A673 (cell line): Measurements from ENCODE around the gene MYO1D. TPM values are rescaled to one million over a fixed set of nuclear protein-coding genes. Genes with fewer than 3 reads are reported as not detected.

Experiments used
- BruUV-seq: library from RNA; stranded (reverse); fragments of 400-500 nt; replicated peaks from 2 replicates; lab custom pipeline; 2021; lab: Mats Ljungman, UMichigan
- CTCF ChIA-PET: fragments of 300-600 bp; sonication (Branson Sonifier 250); formaldehyde crosslinking; loops from one replicate; lab custom pipeline; 2022; ENCODE audit warnings: antibody characterized with exemption; lab: Charles Lee
- POLR2A ChIA-PET: fragments of 300-600 bp; sonication (Branson Sonifier 250); formaldehyde crosslinking; loops from one replicate; lab custom pipeline; 2022; ENCODE audit warnings: antibody characterized with exemption; ENCODE audit not compliant: low non-redundant PET; lab: Charles Lee
- DNase-seq: peaks from one replicate; pipeline ENCODE4 v3.0.0-alpha.2; 2015; ENCODE audit warnings: low spot score
- H3K27ac ChIP-seq: fragments of 200-600 bp; sonication (generic); 2 replicates; pipeline ENCODE4 v1.5.1; 2016; ENCODE audit warnings: mixed run types, low read depth, mild to moderate bottlenecking, mixed read lengths, antibody characterized with exemption, low read length; ENCODE audit not compliant: poor library complexity, severe bottlenecking
- H3K27me3 ChIP-seq: fragments of 200-600 bp; sonication (generic); replicated peaks from 2 replicates; pipeline ENCODE4 v1.6.1; 2017; ENCODE audit warnings: mixed run types, low read depth, mild to moderate bottlenecking, mixed read lengths, antibody characterized with exemption, low read length; ENCODE audit not compliant: insufficient read depth, poor library complexity
- H3K36me3 ChIP-seq: fragments of 200-600 bp; sonication (generic); 2 replicates; pipeline ENCODE4 v1.6.1; 2016; ENCODE audit warnings: mixed run types, mild to moderate bottlenecking, mixed read lengths, antibody characterized with exemption, low read length; ENCODE audit not compliant: insufficient read depth, poor library complexity, severe bottlenecking
- H3K4me1 ChIP-seq: fragments of 200-600 bp; sonication (generic); 2 replicates; pipeline ENCODE4 v1.6.1; 2017; ENCODE audit warnings: mixed run types, mild to moderate bottlenecking, mixed read lengths, antibody characterized with exemption, low read length; ENCODE audit not compliant: insufficient read depth, poor library complexity, severe bottlenecking
- H3K4me3 ChIP-seq: fragments of 200-600 bp; sonication (generic); 2 replicates; pipeline ENCODE4 v1.5.1; 2016; ENCODE audit warnings: low read depth, mixed run types, mild to moderate bottlenecking, mixed read lengths, low read length; ENCODE audit not compliant: poor library complexity, severe bottlenecking
- H3K9me3 ChIP-seq: fragments of 200-600 bp; sonication (generic); 2 replicates; pipeline ENCODE4 v1.6.1; 2016; ENCODE audit warnings: mixed run types, low read depth, mild to moderate bottlenecking, mixed read lengths, antibody characterized with exemption, low read length; ENCODE audit not compliant: poor library complexity, severe bottlenecking
- CTCF ChIP-seq: fragments of 300-800, 200-600 bp; sonication (generic); conservative IDR thresholded peaks from 2 replicates; pipeline ENCODE4 v1.5.1; 2017; ENCODE audit warnings: low read depth, mild to moderate bottlenecking, antibody characterized with exemption, low read length, moderate library complexity, mixed read lengths
- EZH2 ChIP-seq: fragments of 200-600 bp; sonication (generic); IDR thresholded peaks from 2 replicates; pipeline ENCODE4 v1.6.1; 2017; ENCODE audit warnings: borderline replicate concordance, low read depth, mild to moderate bottlenecking, mixed read lengths, antibody characterized with exemption, low read length; ENCODE audit not compliant: poor library complexity, severe bottlenecking
- intact Hi-C: fragments of 100-400 bp; cut with micrococcal nuclease; formaldehyde crosslinking; loops from one replicate; pipeline ENCODE4 v1.10.0; 2022; ENCODE audit not compliant: unreplicated experiment
- total RNA-seq: library from RNA; stranded (reverse); gene quantifications from 2 replicates; pipeline ENCODE4 v1.2.3, GENCODE V29; 2021

Gene MYO1D
- total RNA-seq, 1 experiment from 2014 or later = 10.4 TPM

GRCh38 chr17:32484628-32485027 lies 392.3 kb downstream of the MYO1D start:
- no TSS peak for BruUV-seq
- Histone ChIP-seq H3K4me3 (no peak overlapping the region), H3K9me3 (no peaks in the 10 kb centered on the region), H3K27me3 (no peaks in the 10 kb centered on the region), H3K4me1 (peaks cover 11% of the 10 kb centered on the region), H3K27ac (no peak overlapping the region), H3K36me3 (peaks cover 7% of the 10 kb centered on the region)
- ChIA-PET POLR2A (no interaction called here), CTCF (no interaction called here)
- no peak for DNase-seq
- intact Hi-C loops = loop anchor here (5.0 kb wide), 1 partner anchor 273 kb away; no protein-coding TSS in a partner anchor
- TF ChIP-seq CTCF (no peak), EZH2 (no peak)

- Histone ChIP-seq H3K27me3 (no peaks in the 10 kb centered on the region), H3K4me1 (peaks cover 11% of the 10 kb centered on the region), H3K36me3 (peaks cover 7% of the 10 kb centered on the region), H3K9me3 (no peaks in the 10 kb centered on the region), H3K4me3 (no peak overlapping the region), H3K27ac (peak overlapping the region; percentile 47)
- TF ChIP-seq EZH2 (no peak), CTCF (no peak)
- intact Hi-C loops = loop anchor here (5.0 kb wide), 1 partner anchor 273 kb away; no protein-coding TSS in a partner anchor
- ChIA-PET POLR2A (no interaction called here), CTCF (interaction anchor here (0.8 kb wide), 1 partner anchor 175 kb away, joined by 3 read pairs; no protein-coding TSS in a partner anchor)
- no TSS peak for BruUV-seq
- no peak for DNase-seq
Observed at GRCh38 chr17:32484041-32484461, 392.9 kb downstream of the MYO1D start.

- peak; percentile 75 for DNase-seq
- CTCF ChIA-PET = interaction anchor here (0.8 kb wide), 1 partner anchor 175 kb away, joined by 3 read pairs; no protein-coding TSS in a partner anchor
- H3K9me3 ChIP-seq = no peaks in the 10 kb centered on the region
- peak overlapping the region; percentile 47 for H3K27ac ChIP-seq
- no peak for TF ChIP-seq EZH2
- peak; percentile 58 for TF ChIP-seq CTCF
- H3K27me3 ChIP-seq = no peaks in the 10 kb centered on the region
- intact Hi-C loops = loop anchor here (5.0 kb wide), 1 partner anchor 274 kb away; no protein-coding TSS in a partner anchor
- H3K36me3 ChIP-seq = peaks cover 8% of the 10 kb centered on the region
- BruUV-seq = no TSS peak
- POLR2A ChIA-PET = interaction anchor here (0.5 kb wide), 1 partner anchor 146 kb away, joined by 3 read pairs; no protein-coding TSS in a partner anchor
- peaks cover 11% of the 10 kb centered on the region for H3K4me1 ChIP-seq
- no peak overlapping the region for H3K4me3 ChIP-seq
Observed at GRCh38 chr17:32483451-32484019, 393.4 kb downstream of the MYO1D start.
